WTC11 (cell line): ENCODE results near the gene MGAT3. TPM values are rescaled to one million over a fixed set of nuclear protein-coding genes. Genes with fewer than 3 reads are reported as not detected.

Source experiments
- ATAC-seq: fragments of 200-7000 bp; cut with Tn5 transposase; 2 replicates; pipeline ENCODE4 v1.10.0; 2021; ENCODE audit warnings: mild to moderate bottlenecking, moderate library complexity
- CTCF ChIA-PET: fragments of 300-600 bp; sonication (Branson Sonifier 250); formaldehyde crosslinking; loops from one replicate; lab custom pipeline; 2021; ENCODE audit warnings: antibody characterized with exemption; lab: Charles Lee
- POLR2A ChIA-PET: fragments of 350-600 bp; sonication (Branson Sonifier 250); formaldehyde crosslinking; loops from one replicate; lab custom pipeline; 2021; ENCODE audit warnings: antibody characterized with exemption; lab: Charles Lee
- DNase-seq: peaks from one replicate; pipeline ENCODE4 v3.0.0; 2021; ENCODE audit warnings: low spot score
- H3K27ac Mint-ChIP-seq: 2 replicates; pipeline ENCODE4 v1.8.0; 2021; ENCODE audit warnings: mixed read lengths
- H3K27me3 Mint-ChIP-seq: 2 replicates; pipeline ENCODE4 v1.8.0; 2021; ENCODE audit warnings: low read depth, mild to moderate bottlenecking, moderate library complexity, mixed read lengths
- H3K36me3 Mint-ChIP-seq: 2 replicates; pipeline ENCODE4 v1.8.0; 2021; ENCODE audit warnings: mixed read lengths
- H3K4me1 Mint-ChIP-seq: 2 replicates; pipeline ENCODE4 v1.8.0; 2022; ENCODE audit warnings: mixed read lengths
- H3K4me3 Mint-ChIP-seq: 2 replicates; pipeline ENCODE4 v1.8.0; 2021; ENCODE audit warnings: mild to moderate bottlenecking, moderate library complexity, mixed read lengths
- H3K9me3 Mint-ChIP-seq: 2 replicates; pipeline ENCODE4 v1.8.0; 2021; ENCODE audit warnings: mixed read lengths
- AFF4 ChIP-seq: sonication (generic); formaldehyde crosslinking; IDR thresholded peaks from 2 replicates; pipeline ENCODE4 v1.8.1; 2023; ENCODE audit warnings: mild to moderate bottlenecking, missing genetic modification reagents, borderline replicate concordance
- ATF1 ChIP-seq: sonication (generic); formaldehyde crosslinking; IDR thresholded peaks from 2 replicates; pipeline ENCODE4 v1.8.1; 2023; ENCODE audit warnings: mild to moderate bottlenecking, moderate library complexity, missing genetic modification reagents
- GRHL2 ChIP-seq: fragments of 250-450 bp; sonication (Bioruptor Pico); IDR thresholded peaks from 2 replicates; pipeline ENCODE4 v1.8.0; 2022; ENCODE audit warnings: mild to moderate bottlenecking, moderate library complexity; ENCODE audit not compliant: insufficient replicate concordance, severe bottlenecking
- KAT7 ChIP-seq: sonication (generic); formaldehyde crosslinking; IDR thresholded peaks from 2 replicates; pipeline ENCODE4 v1.8.1; 2023; ENCODE audit warnings: missing genetic modification reagents, mild to moderate bottlenecking, borderline replicate concordance
- NFYB ChIP-seq: sonication (generic); formaldehyde crosslinking; conservative IDR thresholded peaks from 2 replicates; pipeline ENCODE4 v1.8.0; 2022; ENCODE audit warnings: low read depth, missing genetic modification reagents
- STAT6 ChIP-seq: sonication (generic); formaldehyde crosslinking; conservative IDR thresholded peaks from 2 replicates; pipeline ENCODE4 v1.8.1; 2023; ENCODE audit warnings: mild to moderate bottlenecking, low read depth, missing genetic modification reagents, moderate library complexity
- TEAD1 ChIP-seq: sonication (generic); formaldehyde crosslinking; IDR thresholded peaks from 2 replicates; pipeline ENCODE4 v1.8.0; 2022; ENCODE audit warnings: mild to moderate bottlenecking, missing genetic modification reagents
- USF1 ChIP-seq: sonication (generic); formaldehyde crosslinking; IDR thresholded peaks from 2 replicates; pipeline ENCODE4 v1.8.0; 2022; ENCODE audit warnings: mild to moderate bottlenecking, missing genetic modification reagents
- USF2 ChIP-seq: sonication (generic); formaldehyde crosslinking; IDR thresholded peaks from 2 replicates; pipeline ENCODE4 v1.8.1; 2023; ENCODE audit warnings: mild to moderate bottlenecking, missing genetic modification reagents, moderate library complexity
- ZBTB21 ChIP-seq: sonication (generic); formaldehyde crosslinking; IDR thresholded peaks from 2 replicates; pipeline ENCODE4 v1.8.1; 2023; ENCODE audit warnings: mild to moderate bottlenecking, missing genetic modification reagents, borderline replicate concordance
- ZBTB43 ChIP-seq: sonication (generic); formaldehyde crosslinking; IDR thresholded peaks from 2 replicates; pipeline ENCODE4 v1.8.1; 2023; ENCODE audit warnings: mild to moderate bottlenecking, missing genetic modification reagents
- ZNF121 ChIP-seq: sonication (generic); formaldehyde crosslinking; IDR thresholded peaks from 2 replicates; pipeline ENCODE4 v1.8.0; 2023; ENCODE audit warnings: missing genetic modification reagents
- ZNF219 ChIP-seq: sonication (generic); formaldehyde crosslinking; IDR thresholded peaks from 2 replicates; pipeline ENCODE4 v1.8.0; 2023; ENCODE audit warnings: missing genetic modification reagents, mild to moderate bottlenecking, borderline replicate concordance
- ZNF232 ChIP-seq: sonication (generic); formaldehyde crosslinking; IDR thresholded peaks from 2 replicates; pipeline ENCODE4 v1.8.0; 2022; ENCODE audit warnings: mild to moderate bottlenecking, missing genetic modification reagents
- ZNF281 ChIP-seq: sonication (generic); formaldehyde crosslinking; IDR thresholded peaks from 2 replicates; pipeline ENCODE4 v1.8.0; 2023; ENCODE audit warnings: mild to moderate bottlenecking, missing genetic modification reagents
- ZNF671 ChIP-seq: fragments of 250-450 bp; sonication (Bioruptor Pico); IDR thresholded peaks from 2 replicates; pipeline ENCODE4 v1.8.0; 2021; ENCODE audit warnings: mild to moderate bottlenecking
- total RNA-seq: library from RNA; stranded (reverse); gene quantifications from 3 replicates; pipeline ENCODE4 v1.2.3, GENCODE V29; 2021

MGAT3 gene
- total RNA-seq, 1 experiment from 2014 or later: 11.4 TPM

DNA sequence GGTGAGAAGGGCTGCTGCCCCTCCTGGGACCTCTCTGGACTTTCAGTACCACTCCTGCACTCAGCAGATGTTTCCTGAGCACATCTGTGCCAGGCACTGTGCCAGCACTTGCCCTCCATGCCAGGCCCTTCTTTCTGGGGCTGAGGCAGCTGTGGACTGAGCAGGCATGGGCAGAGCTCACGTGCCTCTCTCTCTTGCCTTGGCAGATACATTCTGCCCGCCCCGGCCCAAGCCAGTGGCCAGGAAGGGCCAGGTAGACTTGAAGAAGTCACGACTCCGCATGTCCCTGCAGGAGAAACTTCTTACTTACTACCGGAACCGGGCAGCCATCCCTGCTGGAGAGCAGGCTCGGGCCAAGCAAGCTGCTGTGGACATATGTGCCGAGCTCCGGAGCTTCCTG is 55.2 kb downstream of the MGAT3 start:
- POLR2A ChIA-PET: interaction anchor here (1.4 kb wide), 1 partner anchor 10 kb away, joined by 6 read pairs; the partner anchor contains the start of gene MIEF1
- Mint-ChIP-seq H3K4me1 (no peaks in the 10 kb centered on the region), H3K27me3 (peaks cover 96% of the 10 kb centered on the region), H3K4me3 (no peak overlapping the region), H3K36me3 (peaks cover 90% of the 10 kb centered on the region), H3K27ac (no peak overlapping the region), H3K9me3 (no peaks in the 10 kb centered on the region)
- CTCF ChIA-PET: interaction anchor here (4.0 kb wide), 1 partner anchor 16 kb away, joined by 19 read pairs; no protein-coding TSS in a partner anchor
- DNase-seq (no peak), ATAC-seq (no peak)
- TF ChIP-seq ZNF121 (CRISPR knock-in tag) (no peak), AFF4 (CRISPR knock-in tag) (no peak), STAT6 (CRISPR knock-in tag) (no peak), USF2 (CRISPR knock-in tag) (no peak), ZNF281 (CRISPR knock-in tag) (no peak), ZBTB43 (CRISPR knock-in tag) (no peak), ZNF219 (no peak), ZBTB21 (CRISPR knock-in tag) (no peak), KAT7 (CRISPR knock-in tag) (no peak), TEAD1 (CRISPR knock-in tag) (no peak), GRHL2 (CRISPR knock-in tag) (no peak), NFYB (CRISPR knock-in tag) (no peak), ATF1 (CRISPR knock-in tag) (no peak), USF1 (CRISPR knock-in tag) (no peak), ZNF671 (CRISPR knock-in tag) (no peak), ZNF232 (CRISPR knock-in tag) (no peak)
